ENCODE measurements around the gene NAP1L5. TPM values are rescaled to one million over a fixed set of nuclear protein-coding genes. Genes with fewer than 3 reads are reported as not detected.

The NAP1L5 gene
- total RNA-seq, 1 experiment from 2014 or later: not detected

DNA sequence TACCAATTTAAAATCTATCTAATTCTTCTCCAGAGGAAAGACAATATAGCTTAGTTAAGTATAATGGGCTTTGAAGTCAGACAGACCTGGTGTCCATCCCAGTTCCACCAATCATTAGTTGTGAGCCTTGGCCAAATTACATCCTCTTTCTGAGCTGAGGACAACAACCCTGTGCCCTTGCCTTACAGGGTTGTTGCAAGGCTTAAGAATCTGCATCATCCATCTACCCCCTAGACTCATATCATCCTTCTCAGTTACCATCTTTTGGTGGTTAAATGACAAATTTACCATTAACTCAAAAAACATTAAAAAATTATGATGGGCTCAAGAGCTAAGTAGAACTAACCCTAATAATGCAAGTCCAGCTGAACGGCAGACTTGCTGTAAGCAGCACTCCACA is 51.6 kb downstream of the NAP1L5 start:
- ChIA-PET POLR2A (no interaction called here), CTCF (no interaction called here)
- no peak for DNase-seq
- Histone ChIP-seq H3K27me3 (replicated peaks; ENCODE audit: control insufficient read depth, insufficient read depth, low read length) (no peaks in the 10 kb centered on the region), H3K4me3 (ENCODE audit: low read depth, low read length) (no peak overlapping the region), H3K9me3 (no peaks in the 10 kb centered on the region), H3K36me3 (ENCODE audit: control insufficient read depth, insufficient read depth, low read length) (no peaks in the 10 kb centered on the region), H3K4me1 (peaks cover 26% of the 10 kb centered on the region)
- TF ChIP-seq, protein P1, sequence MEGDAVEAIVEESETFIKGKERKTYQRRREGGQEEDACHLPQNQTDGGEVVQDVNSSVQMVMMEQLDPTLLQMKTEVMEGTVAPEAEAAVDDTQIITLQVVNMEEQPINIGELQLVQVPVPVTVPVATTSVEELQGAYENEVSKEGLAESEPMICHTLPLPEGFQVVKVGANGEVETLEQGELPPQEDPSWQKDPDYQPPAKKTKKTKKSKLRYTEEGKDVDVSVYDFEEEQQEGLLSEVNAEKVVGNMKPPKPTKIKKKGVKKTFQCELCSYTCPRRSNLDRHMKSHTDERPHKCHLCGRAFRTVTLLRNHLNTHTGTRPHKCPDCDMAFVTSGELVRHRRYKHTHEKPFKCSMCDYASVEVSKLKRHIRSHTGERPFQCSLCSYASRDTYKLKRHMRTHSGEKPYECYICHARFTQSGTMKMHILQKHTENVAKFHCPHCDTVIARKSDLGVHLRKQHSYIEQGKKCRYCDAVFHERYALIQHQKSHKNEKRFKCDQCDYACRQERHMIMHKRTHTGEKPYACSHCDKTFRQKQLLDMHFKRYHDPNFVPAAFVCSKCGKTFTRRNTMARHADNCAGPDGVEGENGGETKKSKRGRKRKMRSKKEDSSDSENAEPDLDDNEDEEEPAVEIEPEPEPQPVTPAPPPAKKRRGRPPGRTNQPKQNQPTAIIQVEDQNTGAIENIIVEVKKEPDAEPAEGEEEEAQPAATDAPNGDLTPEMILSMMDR (IDR thresholded peaks at IDR 0.05; ENCODE audit: insufficient read depth in 1 of 2, low read depth in 1 of 2, low read length in 1 of 2, severe bottlenecking in 1 of 2, unreplicated experiment in 1 of 2): no peak
- no peak overlapping the region for H3K4me3 Mint-ChIP-seq (ENCODE audit: unreplicated experiment)
- no TSS peak for BruUV-seq (replicated peaks)
- peaks cover 11% of the 10 kb centered on the region for H3K9me3 Mint-ChIP-seq (ENCODE audit: unreplicated experiment)
- no peaks in the 10 kb centered on the region for H3K27me3 Mint-ChIP-seq (ENCODE audit: insufficient read depth, unreplicated experiment)
- H3K36me3 Mint-ChIP-seq (ENCODE audit: insufficient read depth, unreplicated experiment): no peaks in the 10 kb centered on the region
- peak overlapping the region; percentile 42 for H3K27ac Mint-ChIP-seq (ENCODE audit: unreplicated experiment)
- H3K4me1 Mint-ChIP-seq (ENCODE audit: low read depth, unreplicated experiment): peaks cover 26% of the 10 kb centered on the region
- intact Hi-C loops (cut with micrococcal nuclease; ENCODE audit: unreplicated experiment): no loop called here

Other genes with a start within 250 kb of the NAP1L5 start
- 5.6 and 6.8 TPM in 2 replicates for gene HERC5, start 240.7 kb downstream of the NAP1L5 start, total RNA-seq (2022)
- gene PYURF, start 174.1 kb downstream of the NAP1L5 start, total RNA-seq (2022): 41.6 and 46.6 TPM in 2 replicates
- 9.2 and 10.5 TPM in 2 replicates for gene HERC3, start 105.3 kb downstream of the NAP1L5 start, total RNA-seq (2022)

Data from Caco-2 (cell line).